Endothelial cell of umbilical vein (primary cell): Measurements from ENCODE around the gene ADARB2. TPM values are rescaled to one million over a fixed set of nuclear protein-coding genes. Genes with fewer than 3 reads are reported as not detected.

Source experiments
- BruUV-seq: library from RNA; stranded (reverse); fragments of 400-500 nt; replicated peaks from 2 replicates; lab custom pipeline; 2021; lab: Mats Ljungman, UMichigan
- CTCF ChIA-PET: fragments of 300-600, 350-600 bp; sonication (Branson Sonifier 250); formaldehyde crosslinking; loops from one replicate; lab custom pipeline; 2021; ENCODE audit warnings: antibody characterized with exemption, inconsistent platforms; lab: Charles Lee
- POLR2A ChIA-PET: fragments of 300-600, 350-600 bp; sonication (Branson Sonifier 250); formaldehyde crosslinking; loops from one replicate; lab custom pipeline; 2021; ENCODE audit warnings: antibody characterized with exemption, inconsistent platforms; lab: Charles Lee
- DNase-seq: peaks from one replicate; pipeline ENCODE4 v3.0.0-alpha.2; 2011; ENCODE audit warnings: low read depth, low spot score
- FAIRE-seq: peaks from 2 replicates; lab custom pipeline; 2011; peaks lifted over from hg19 to GRCh38; lab: Jason Lieb, UNC
- H2AFZ ChIP-seq: 2 replicates; pipeline ENCODE4 v1.6.0; 2012; ENCODE audit warnings: low read depth, low read length, control low read depth, inconsistent platforms
- H3K27ac ChIP-seq: 2 replicates; pipeline ENCODE4 v1.5.1; 2011; ENCODE audit warnings: low read depth, mild to moderate bottlenecking, control low read depth, low read length, moderate library complexity; ENCODE audit not compliant: insufficient read depth
- H3K27me3 ChIP-seq, 2 experiments: 2 replicates each; pipeline versions ENCODE4 v1.6.0 to v1.6.1; 2011; ENCODE audit warnings: low read length in 2 of 2, mixed read lengths in 1 of 2; ENCODE audit not compliant: control insufficient read depth in 2 of 2, insufficient read depth in 2 of 2
- H3K36me3 ChIP-seq, 2 experiments: 2 replicates in 1 of 2; 3 replicates in 1 of 2; pipeline ENCODE4 v1.5.1; 2011; ENCODE audit warnings: low read length in 2 of 2, mild to moderate bottlenecking in 1 of 2, moderate library complexity in 1 of 2; ENCODE audit not compliant: control insufficient read depth in 2 of 2, insufficient read depth in 2 of 2; ENCODE audit errors: extremely low read depth in 1 of 2
- H3K4me1 ChIP-seq: 3 replicates; pipeline ENCODE4 v1.5.1; 2011; ENCODE audit warnings: mild to moderate bottlenecking, low read length; ENCODE audit not compliant: control insufficient read depth, insufficient read depth; ENCODE audit errors: extremely low read depth
- H3K4me2 ChIP-seq: 2 replicates; pipeline ENCODE4 v1.6.1; 2011; ENCODE audit warnings: low read length, control low read depth, mixed read lengths; ENCODE audit not compliant: insufficient read depth
- H3K4me3 ChIP-seq, 3 experiments: fragments of 200-600 bp in 1 of 3; sonication (generic), shearing (Covaris generic) in 1 of 3; replicated peaks in 1 of 3; 2 replicates each; pipeline ENCODE4 v1.5.1; 2011 to 2016; ENCODE audit warnings: control low read depth in 3 of 3, low read length in 3 of 3, mild to moderate bottlenecking in 2 of 3, inconsistent platforms in 1 of 3, low read depth in 1 of 3, moderate library complexity in 1 of 3; ENCODE audit not compliant: insufficient read depth in 1 of 3
- H3K79me2 ChIP-seq: 2 replicates; pipeline ENCODE4 v1.6.0; 2012; ENCODE audit warnings: low read length, inconsistent platforms; ENCODE audit not compliant: control insufficient read depth, insufficient read depth
- H3K9ac ChIP-seq: replicated peaks from 2 replicates; pipeline ENCODE3; 2011; ENCODE audit warnings: low read length, control low read depth; ENCODE audit not compliant: insufficient read depth; ENCODE audit errors: extremely low read depth
- H3K9me1 ChIP-seq: replicated peaks from 3 replicates; pipeline ENCODE4 v1.6.0; 2011; ENCODE audit warnings: mild to moderate bottlenecking, low read length; ENCODE audit not compliant: control insufficient read depth, insufficient read depth; ENCODE audit errors: extremely low read depth
- H3K9me3 ChIP-seq: replicated peaks from 2 replicates; pipeline ENCODE4 v1.5.1; 2012; ENCODE audit warnings: low read length, inconsistent platforms; ENCODE audit not compliant: control insufficient read depth, insufficient read depth
- H4K20me1 ChIP-seq: replicated peaks from 2 replicates; pipeline ENCODE3; 2011; ENCODE audit warnings: mild to moderate bottlenecking, low read length; ENCODE audit not compliant: control insufficient read depth, insufficient read depth; ENCODE audit errors: extremely low read depth
- CTCF ChIP-seq, 2 donors: IDR thresholded peaks; 1 replicate in 1 of 2; 2 replicates in 1 of 2; pipeline ENCODE4 v1.5.1; 2011; ENCODE audit warnings: low read length in 2 of 2, mild to moderate bottlenecking in 2 of 2, moderate library complexity in 2 of 2, control low read depth in 1 of 2, inconsistent platforms in 1 of 2, low read depth in 1 of 2; ENCODE audit not compliant: insufficient read depth in 1 of 2; ENCODE audit errors: extremely low read depth in 1 of 2
- EZH2 ChIP-seq: IDR thresholded peaks from 2 replicates; pipeline ENCODE4 v1.6.1; 2012; ENCODE audit warnings: borderline replicate concordance, low read depth, mild to moderate bottlenecking, moderate library complexity, low read length, inconsistent platforms; ENCODE audit not compliant: severe bottlenecking
- FOS ChIP-seq: IDR thresholded peaks from 2 replicates; pipeline ENCODE4 v1.6.1; 2011; ENCODE audit warnings: mild to moderate bottlenecking, low read length, moderate library complexity, borderline replicate concordance; ENCODE audit not compliant: insufficient read depth
- JUN ChIP-seq: IDR thresholded peaks from 2 replicates; pipeline ENCODE4 v1.6.1; 2011; ENCODE audit warnings: borderline replicate concordance, low read depth; ENCODE audit not compliant: insufficient read length, insufficient read depth
- MAX ChIP-seq: IDR thresholded peaks from 2 replicates; pipeline ENCODE4 v1.6.1; 2011; ENCODE audit not compliant: insufficient read depth, insufficient read length
- MYC ChIP-seq: IDR thresholded peaks from one replicate; pipeline ENCODE4 v1.6.1; 2011; ENCODE audit warnings: mild to moderate bottlenecking, low read depth, low read length
- POLR2A ChIP-seq: IDR thresholded peaks from 2 replicates; pipeline ENCODE4 v1.6.1; 2012; ENCODE audit warnings: low read depth, mild to moderate bottlenecking, control low read depth, low read length
- POLR2AphosphoS5 ChIP-seq: IDR thresholded peaks from 2 replicates; pipeline ENCODE4 v1.6.1; 2012; ENCODE audit warnings: low read depth, mild to moderate bottlenecking, control low read depth, low read length, moderate library complexity; ENCODE audit not compliant: insufficient read depth
- dilution Hi-C: fragments of 300-500 bp; cut with MboI; formaldehyde crosslinking; loops from one replicate; pipeline ENCODE4 v1.15.0; 2019; ENCODE audit warnings: low sequenced_read_pairs; ENCODE audit not compliant: extremely low pct_ligation_motif_present
- intact Hi-C: fragments of 100-400 bp; cut with micrococcal nuclease; formaldehyde crosslinking; loops from one replicate; pipeline ENCODE4 v1.10.0; 2022
- polyA plus RNA-seq, 4 experiments: library from polyadenylated mRNA; depleted of rRNA in 3 of 4; stranded (reverse) in 3 of 4; unstranded in 1 of 4; fragments of >200 nt; gene quantifications; 2 replicates each; pipeline versions ENCODE4 v1.2.1 to v1.2.3, GENCODE V29; 2011 to 2012; ENCODE audit warnings: missing spikeins in 1 of 4
- total RNA-seq: library from RNA; stranded (reverse); gene quantifications from 2 replicates; pipeline ENCODE4 v1.2.3, GENCODE V29; 2021

Gene ADARB2
- total and polyA plus RNA-seq, 2 donors (not counting 3 experiments of a cell fraction or from before 2014, with no cell fraction given) = not detected

GRCh38 chr10:1169981-1170866 lies 567.1 kb downstream of the ADARB2 start:
- no TSS peak for BruUV-seq
- Histone ChIP-seq H3K27ac (no peak overlapping the region), H3K79me2 (no peaks in the 10 kb centered on the region), H3K36me3 (no peaks in the 10 kb centered on the region), H4K20me1 (no peaks in the 10 kb centered on the region), H2AFZ (no peak overlapping the region), H3K4me3 (no peak overlapping the region), H3K27me3 (no peaks in the 10 kb centered on the region), H3K9me1 (no peaks in the 10 kb centered on the region), H3K9ac (no peak overlapping the region), H3K4me2 (no peak overlapping the region), H3K4me1 (no peaks in the 10 kb centered on the region), H3K9me3 (no peaks in the 10 kb centered on the region)
- dilution Hi-C loops = no loop called here
- no peak for TF ChIP-seq JUN
- no peak for TF ChIP-seq POLR2A
- TF ChIP-seq EZH2 = no peak
- no peak for TF ChIP-seq MAX
- ChIA-PET CTCF (no interaction called here), POLR2A (no interaction called here)
- intact Hi-C loops = no loop called here
- no peak for DNase-seq
- no peak for FAIRE-seq

- H4K20me1 ChIP-seq = no peaks in the 10 kb centered on the region
- H3K9me1 ChIP-seq = no peaks in the 10 kb centered on the region
- H3K36me3 ChIP-seq = no peaks in the 10 kb centered on the region
- FAIRE-seq (no peak), DNase-seq (no peak)
- H3K27ac ChIP-seq = no peak overlapping the region
- H3K27me3 ChIP-seq = no peaks in the 10 kb centered on the region
- H3K9ac ChIP-seq = no peak overlapping the region
- no peak overlapping the region for H3K4me3 ChIP-seq
- H3K4me1 ChIP-seq = no peaks in the 10 kb centered on the region
- POLR2A ChIA-PET = no interaction called here
- TF ChIP-seq MYC (no peak), FOS (no peak), POLR2A (no peak), MAX (no peak), EZH2 (no peak), JUN (no peak), POLR2AphosphoS5 (no peak), CTCF (IDR thresholded peaks at IDR 0.05; ENCODE audit: extremely low read depth in 1 of 2, insufficient read depth in 1 of 2, low read depth in 1 of 2, low read length in 2 of 2) (no peak)
- dilution Hi-C loops = no loop called here
- BruUV-seq = no TSS peak
- no peak overlapping the region for H2AFZ ChIP-seq
- H3K9me3 ChIP-seq = no peaks in the 10 kb centered on the region
- CTCF ChIA-PET = no interaction called here
- no peaks in the 10 kb centered on the region for H3K79me2 ChIP-seq
- H3K4me2 ChIP-seq = no peak overlapping the region
- intact Hi-C loops = no loop called here
These were observed 568.0 kb downstream of the ADARB2 start for GRCh38 chr10:1169186-1169885.
